HG03575 (cell line): Measurements from ENCODE around the gene DNTT.

Experiments
- ATAC-seq: cut with Tn5 transposase; IDR thresholded peaks from one replicate; pipeline ENCODE4 v1.9.1; 2021; ENCODE audit not compliant: unreplicated experiment, insufficient number of reproducible peaks, low FRiP score; ENCODE audit errors: extremely low read depth

DNTT gene

DNA sequence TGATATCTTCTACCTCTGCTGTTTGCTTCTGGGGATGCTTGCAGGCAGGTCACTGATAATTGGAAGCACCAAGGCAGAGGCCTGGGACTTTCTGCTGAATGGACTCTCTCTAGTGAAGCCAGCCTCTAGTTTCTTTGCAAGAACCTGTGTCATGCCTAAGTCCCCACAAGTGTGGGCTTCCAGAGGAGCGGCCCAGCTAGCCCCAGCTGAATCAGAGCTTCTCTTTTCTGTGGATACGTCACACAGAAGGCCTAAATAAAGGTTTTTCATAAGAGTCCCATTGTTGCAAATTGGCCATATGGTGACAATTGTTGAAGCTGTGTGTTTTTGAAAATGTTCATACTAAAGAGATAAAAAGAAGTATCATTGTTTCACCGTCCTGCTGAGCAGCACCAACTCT, 61.3 kb downstream of the DNTT start:
- ATAC-seq, result no peak

DNA sequence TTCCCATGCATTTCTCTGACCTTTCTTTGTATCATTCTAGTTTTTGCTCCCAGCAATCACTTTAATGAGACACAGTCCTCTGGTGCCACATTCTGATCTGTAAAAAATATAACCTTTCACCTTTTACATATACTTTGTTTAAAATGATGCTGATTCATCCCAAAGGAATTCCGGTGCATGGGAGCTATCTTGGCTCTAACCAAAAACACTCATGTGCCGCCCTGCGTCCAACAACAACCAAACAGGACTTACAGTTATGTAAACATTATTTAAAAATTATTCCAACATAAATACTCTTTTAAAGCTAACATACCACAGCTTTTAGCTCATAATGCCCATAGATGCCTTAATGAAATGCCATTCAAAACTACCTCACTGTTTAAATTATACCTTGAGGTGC, 62.3 kb downstream of the DNTT start:
- no peak for ATAC-seq

DNA sequence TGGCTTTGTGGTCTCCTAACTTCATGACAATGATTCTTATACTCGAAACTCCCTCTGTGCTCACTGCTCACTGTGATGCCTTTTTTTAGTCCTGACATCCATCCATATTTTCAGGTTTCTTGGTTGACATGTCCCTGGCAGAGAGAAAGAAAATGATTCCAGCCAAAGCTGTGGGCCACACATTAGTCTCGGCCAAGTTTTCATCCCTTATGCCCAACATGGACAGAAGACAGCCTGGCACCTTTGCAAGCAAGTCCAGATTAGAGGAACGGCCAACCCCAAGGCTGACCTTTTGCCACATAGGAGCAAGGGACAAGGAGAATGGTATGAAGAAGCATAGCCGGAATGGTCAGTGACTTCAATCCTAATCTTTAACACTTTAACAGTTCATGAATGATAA, 63.2 kb downstream of the DNTT start:
- ATAC-seq, result no peak

DNA sequence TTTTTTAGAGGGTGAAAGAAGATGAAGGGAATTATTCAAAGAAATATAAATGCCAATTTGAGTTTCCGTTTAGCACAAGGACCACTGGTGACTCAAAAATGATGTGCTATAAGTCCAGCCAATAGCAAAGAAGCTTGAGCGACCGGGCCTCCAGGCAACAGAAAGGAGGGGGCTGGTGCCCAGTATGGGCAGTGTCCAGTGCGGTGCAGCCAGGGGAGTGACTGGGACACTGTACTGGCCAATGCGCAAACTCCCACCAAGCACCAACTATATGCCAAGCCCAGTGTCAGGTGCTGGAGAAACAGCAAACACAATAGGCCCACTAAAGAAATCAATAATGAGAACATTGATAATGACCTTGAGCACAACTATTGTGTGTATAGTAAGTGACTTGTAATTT, 64.7 kb downstream of the DNTT start:
- no peak for ATAC-seq

DNA sequence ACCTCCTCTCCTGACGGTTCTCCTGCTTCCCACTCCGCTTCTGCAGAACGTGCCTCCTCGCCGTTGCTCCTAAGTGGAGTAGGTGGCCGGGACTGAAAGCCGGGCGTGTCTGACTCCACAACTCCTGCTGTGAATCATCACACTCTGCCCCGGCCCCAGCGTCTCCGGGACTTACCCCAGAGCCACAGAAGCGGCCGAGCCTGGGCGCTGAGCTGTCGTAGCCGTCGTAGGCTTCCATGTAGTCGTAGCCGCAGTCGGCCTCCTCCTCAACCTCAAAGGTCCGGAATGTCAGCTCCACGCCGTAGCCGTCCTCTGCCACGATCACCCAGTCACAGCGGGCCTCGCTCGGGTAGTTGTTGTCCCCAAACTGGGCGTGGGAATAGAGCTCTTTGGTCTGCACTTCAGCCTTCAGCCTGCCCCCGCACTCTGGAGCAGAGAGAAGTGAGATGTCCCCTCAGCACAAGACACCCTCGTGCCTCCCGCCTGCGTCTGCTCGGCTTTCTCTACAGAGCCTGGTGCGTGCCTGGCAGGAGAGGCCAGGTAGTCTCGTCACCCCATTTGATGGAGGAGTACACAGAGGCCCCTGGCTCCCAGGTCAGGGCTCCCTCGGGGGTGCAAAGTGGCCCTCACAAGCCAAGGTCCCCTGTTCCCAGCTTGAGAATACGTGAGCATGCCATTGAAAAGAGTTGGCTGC, 65.8 kb downstream of the DNTT start:
- ATAC-seq, result no peak

DNA sequence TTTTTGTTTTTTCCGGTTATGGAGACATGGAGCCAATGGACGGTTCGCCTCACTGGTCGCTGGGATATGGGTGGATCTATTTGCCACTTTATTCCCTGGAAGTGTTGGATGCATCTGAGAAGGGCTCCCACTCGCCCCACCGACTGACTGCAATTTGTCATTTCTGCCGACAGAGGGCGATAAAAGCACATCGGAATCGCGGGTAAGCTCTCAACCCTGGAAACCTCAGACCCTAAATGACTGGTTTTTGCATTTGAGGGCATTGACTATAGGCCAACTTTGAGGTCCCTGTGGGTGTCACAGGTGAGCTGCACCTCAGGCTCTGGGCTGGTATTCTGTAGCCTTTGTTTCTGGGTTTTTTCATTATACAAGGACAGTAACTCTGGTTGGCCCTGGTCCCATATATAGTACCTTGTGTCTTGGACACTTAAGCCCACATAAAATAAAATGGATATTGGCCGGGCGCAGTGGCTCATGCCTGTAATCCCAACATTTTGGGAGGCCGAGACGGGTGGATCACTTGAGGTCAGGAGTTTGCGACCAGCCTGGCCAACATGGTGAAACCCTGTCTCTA, 66.4 kb downstream of the DNTT start:
- ATAC-seq, result no peak

DNA sequence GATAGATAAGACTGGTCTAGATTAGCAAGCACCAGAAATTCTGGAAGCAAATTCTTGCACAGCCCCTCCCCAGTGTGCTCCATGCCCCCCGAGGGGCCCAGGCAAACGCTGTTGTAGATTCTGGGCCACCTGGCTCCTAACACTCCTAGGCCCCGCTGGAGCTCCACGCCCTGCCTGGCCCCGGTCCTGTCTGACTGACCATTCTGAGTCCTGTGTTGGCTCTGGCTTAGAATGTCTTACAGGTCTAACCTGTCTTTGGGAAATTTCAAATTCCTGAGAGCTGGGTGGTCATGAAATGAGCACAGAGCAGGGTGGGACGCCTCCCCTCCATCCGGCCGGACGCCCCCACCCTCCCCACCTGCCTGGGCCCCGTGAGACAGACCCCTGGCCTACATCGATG, 67.1 kb downstream of the DNTT start:
- no peak for ATAC-seq

DNA sequence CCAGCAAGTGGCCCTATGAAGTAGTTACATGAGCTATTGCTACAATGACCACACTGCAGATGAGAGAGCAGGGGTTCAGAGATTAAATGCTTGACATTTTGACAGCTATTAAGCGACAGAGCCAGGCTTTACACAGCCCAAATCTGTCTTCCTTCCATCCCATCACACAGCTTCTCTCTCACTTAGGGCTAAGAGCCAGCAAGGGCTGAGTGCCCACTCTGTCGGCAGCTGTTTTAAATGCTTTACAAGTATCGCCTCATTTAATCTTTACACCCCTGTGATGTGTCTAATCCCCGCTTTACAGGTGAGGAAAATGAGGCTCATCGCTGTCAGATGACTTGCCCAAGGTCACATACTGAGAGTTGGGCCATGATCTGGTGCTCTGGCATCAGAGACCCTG, 69.8 kb downstream of the DNTT start:
- ATAC-seq, result no peak

DNA sequence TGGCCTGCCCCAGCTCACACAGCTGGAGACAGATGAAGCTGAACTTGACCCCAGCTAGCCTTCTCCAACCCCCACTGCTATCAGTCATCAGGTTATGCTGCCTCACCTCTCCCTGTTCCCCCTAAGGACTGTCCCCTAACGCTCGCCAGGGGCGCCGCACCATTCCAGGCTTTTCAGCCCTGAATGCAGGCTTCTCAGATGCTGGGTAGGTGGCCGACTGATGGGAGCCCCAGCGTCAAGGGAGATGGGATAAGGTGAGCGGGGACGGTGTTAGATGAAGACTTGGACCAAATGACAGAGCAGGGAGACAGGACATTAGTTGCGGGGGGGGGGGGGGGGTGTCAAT, 70.4 kb downstream of the DNTT start:
- no peak for ATAC-seq

DNA sequence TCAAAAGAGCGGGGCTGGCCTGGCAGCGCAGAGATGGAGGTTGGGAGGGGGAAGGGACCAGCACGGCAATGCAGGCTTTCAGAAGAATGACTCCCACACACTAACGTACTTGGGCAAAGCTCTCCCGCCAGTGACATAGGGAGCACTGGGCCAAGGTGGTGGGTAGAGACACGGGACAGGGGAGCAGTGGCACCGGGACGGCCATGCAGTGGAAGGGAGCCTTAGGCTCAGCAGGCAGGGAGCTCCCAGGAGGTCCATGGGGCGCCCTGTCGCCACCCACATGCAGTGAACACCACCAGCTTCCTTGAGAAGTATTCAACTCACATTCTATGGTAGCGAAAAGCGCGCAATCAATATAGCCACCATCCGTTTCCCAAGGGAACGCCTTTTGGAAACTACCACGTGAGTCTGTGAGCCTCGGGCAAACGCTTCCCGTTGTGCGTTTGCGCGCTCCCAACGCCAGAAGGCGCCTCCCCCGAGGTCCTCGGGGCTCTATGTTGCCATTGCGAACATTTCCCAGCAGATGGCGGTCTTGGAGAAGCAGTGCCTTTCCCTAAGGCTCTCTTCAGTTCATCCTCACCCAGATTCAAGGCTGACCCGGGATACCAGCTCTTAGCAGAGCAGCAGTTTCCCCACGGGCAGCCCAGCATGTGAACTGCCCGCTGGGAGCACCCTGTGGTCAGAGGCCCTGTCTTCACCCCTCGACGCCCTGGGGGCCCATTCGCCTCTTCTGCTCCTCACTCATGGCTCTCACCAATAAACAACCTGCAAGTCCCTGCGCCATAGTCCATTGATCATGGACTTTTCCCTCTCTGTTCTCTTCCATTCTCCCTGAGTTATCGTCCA, 71.0 kb downstream of the DNTT start:
- no peak for ATAC-seq

DNA sequence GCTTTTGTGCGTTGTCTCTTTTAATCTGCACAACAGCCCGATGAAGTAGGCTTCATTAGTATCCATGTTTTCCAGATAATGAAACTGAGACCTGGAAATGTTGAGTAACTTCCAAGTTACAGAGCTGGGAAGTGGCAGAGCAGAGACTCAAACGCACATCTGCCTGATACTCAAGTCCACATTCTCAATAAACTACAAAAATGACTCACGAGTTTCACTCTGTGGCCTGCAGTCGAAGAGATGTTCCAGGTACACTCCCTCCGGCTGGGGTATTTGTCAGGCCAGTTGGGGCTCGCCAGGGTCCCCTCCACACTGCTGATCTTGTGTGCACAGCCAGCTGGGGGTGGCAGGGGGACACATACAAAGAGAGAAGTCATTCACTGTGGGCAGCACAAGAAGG, 72.2 kb downstream of the DNTT start:
- no peak for ATAC-seq

DNA sequence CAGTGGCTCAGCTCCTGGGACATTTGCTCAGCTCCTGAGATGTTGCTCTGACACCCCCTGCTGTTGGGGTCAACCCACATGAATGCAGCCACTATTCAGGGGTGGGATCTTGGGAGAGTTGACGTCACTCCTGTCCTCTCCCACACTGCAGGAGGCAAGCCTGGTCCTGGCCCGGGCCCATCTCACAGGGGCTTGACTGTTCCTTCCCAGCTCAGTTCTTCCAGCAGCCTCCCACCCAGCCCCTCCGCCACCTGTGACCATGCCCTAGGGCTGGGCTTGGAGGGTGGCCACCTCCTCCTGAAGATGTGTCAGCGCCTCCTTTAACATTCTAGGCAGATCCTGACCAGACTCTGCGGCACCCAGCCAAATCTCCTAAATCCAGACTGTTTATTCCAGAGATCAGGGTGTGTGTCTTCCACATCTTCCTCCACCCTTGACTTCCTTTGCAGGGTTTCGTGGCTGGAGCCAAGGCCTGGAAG, 73.6 kb downstream of the DNTT start:
- no peak for ATAC-seq

DNA sequence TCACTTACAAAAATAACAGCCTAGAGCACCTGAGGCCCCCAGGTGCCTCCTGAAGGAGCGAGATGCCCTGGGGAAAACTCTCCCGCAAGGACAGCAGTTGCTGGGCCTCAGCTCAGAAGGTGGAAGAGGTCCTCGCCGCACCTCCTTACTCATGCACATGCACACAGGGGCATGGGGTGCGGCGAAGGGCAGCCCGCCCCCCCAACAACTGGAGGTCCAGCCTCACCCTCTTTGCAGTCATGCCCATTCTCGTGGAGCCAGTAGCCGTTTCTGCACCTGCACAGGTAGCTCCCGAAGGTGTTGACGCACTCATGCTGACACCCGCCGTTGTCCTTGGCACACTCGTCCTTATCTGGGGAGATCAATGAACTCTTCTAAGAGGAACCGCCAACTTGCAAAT, 74.5 kb downstream of the DNTT start:
- no peak for ATAC-seq

DNA sequence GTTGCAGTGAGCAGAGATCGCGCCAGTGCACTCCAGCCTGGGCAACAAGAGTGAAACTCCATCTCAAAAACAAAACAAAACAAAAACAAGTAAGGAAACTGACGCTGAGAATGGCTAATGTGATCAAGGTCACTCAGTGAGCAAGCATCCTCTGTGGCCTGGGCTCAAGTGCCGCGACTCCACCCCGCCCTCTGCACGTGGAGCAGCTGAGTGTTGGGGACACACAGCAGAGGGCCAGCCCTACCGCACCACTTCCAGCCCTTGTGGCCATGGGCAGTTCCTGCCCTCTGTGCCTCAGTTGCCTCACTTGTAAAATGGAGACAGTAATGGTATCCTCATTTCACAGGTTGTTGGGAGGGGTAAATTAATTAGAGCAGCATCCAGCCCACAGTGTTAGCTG, 75.5 kb downstream of the DNTT start:
- no peak for ATAC-seq

DNA sequence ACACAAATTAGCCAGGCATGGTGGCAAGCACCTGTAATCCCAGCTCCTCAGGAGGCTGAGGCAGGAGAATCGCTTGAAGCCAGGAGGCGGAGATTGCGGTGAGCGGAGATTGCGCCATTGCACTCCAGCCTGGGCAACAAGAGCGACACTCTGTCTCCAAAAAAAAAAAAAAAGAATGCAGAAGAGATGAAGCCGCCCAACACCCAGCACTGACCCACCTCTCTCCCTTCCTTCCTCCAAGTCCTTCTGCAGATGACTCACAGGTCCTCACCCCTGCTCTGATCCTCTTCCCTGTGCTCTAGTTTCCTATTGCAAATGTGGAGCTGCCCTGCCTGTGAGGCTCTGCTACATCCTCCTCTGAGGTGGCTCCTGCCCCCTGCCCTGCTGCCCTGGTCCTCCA, 76.6 kb downstream of the DNTT start:
- no peak for ATAC-seq

DNA sequence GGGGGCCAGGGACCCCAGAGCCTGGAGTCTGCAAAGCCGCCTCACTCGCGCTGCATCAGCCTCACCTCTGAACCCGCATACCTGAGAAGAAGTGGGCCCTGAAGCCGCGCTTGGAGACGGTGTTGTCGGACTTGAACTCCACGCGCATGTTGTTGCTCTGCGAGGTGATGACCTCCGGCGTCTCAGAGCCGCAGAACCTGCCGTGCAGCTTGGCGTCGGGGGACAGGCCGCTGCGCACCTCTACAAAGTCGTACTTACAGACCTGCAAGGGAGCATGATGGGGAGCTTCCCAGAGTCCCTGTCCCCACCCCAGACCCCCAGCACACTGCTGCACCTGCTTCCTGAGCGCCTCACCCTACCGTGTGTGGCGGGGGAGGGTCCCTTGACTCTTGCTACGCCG, 80.3 kb downstream of the DNTT start:
- ATAC-seq, result no peak

DNA sequence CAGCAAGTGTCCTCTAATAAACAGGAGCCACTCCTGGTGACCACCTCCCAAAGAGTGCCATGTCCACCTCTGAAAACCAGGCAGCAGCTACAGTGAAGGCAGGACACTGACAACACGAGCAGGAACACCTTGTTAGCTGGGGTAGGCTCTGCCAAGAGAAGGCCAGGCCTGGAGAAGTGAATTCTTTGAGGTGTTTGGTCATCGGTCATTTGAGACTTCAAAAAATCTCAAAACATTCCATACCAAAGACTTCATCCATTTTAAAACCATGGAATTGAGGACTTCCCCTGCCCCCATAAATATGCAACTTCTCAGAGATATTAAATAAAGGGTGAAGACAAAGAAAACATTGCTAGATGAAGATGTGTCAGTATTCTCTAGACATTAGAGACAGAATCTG, 82.9 kb downstream of the DNTT start:
- no peak for ATAC-seq

DNA sequence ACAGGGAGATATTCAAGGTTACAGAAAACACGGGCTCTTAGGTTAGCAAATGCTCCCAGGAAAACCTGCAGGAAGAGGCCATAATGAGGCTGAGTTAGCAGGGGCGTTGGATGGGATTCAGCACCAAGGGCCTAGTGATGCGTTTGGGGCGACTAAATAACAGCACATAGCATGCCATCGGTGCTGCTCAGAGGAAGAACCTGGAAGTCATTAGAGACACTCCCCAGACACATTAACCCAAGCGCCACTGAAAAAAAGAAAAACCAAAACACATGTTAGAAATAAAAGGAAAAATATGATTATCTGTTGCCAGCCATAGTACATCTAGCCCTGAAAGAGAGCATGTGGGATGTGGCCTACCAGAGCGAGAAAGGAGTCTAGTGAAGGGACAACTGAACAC, 83.4 kb downstream of the DNTT start:
- no peak for ATAC-seq
